K562 (cell line): ENCODE results near the gene CDYL. TPM values are rescaled to one million over a fixed set of nuclear protein-coding genes. Genes with fewer than 3 reads are reported as not detected.
A peak's percentile ranks its signal among the peaks of the same experiment; 100 is the strongest.

Source experiments
- ASH1L ChIP-seq: fragments of 450-650 bp; IDR thresholded peaks from 2 replicates; pipeline ENCODE4 v1.6.1; 2018; ENCODE audit warnings: borderline replicate concordance, mild to moderate bottlenecking, low read depth; ENCODE audit not compliant: partially characterized antibody
- ATF3 ChIP-seq, 2 experiments: fragments of 450-650 bp in 1 of 2; sonication (generic) in 1 of 2; formaldehyde crosslinking in 1 of 2; IDR thresholded peaks in 1 of 2; conservative IDR thresholded peaks in 1 of 2; 2 replicates each; pipeline versions ENCODE4 v1.6.1 to v1.8.1; 2016 to 2023; ENCODE audit warnings: mild to moderate bottlenecking in 2 of 2, moderate library complexity in 2 of 2, inconsistent platforms in 1 of 2, missing genetic modification reagents in 1 of 2
- CEBPB ChIP-seq: fragments of 450-650 bp; IDR thresholded peaks from 2 replicates; pipeline ENCODE4 v1.6.1; 2016; ENCODE audit warnings: missing genetic modification characterization, missing compliant biosample characterization
- CEBPG ChIP-seq, 3 experiments: fragments of 200-800 bp in 1 of 3; sonication (Bioruptor generic) in 1 of 3; sonication (generic) in 1 of 3; formaldehyde crosslinking in 1 of 3; IDR thresholded peaks in 2 of 3; conservative IDR thresholded peaks in 1 of 3; 2 replicates each; pipeline versions ENCODE4 v1.6.1 to v1.8.0; 2016 to 2022; ENCODE audit warnings: missing compliant biosample characterization in 2 of 3, missing genetic modification characterization in 2 of 3, mild to moderate bottlenecking in 1 of 3, missing genetic modification reagents in 1 of 3
- DACH1 ChIP-seq: fragments of 450-650 bp; IDR thresholded peaks from 2 replicates; pipeline ENCODE4 v1.6.1; 2018; ENCODE audit not compliant: partially characterized antibody
- FOXA1 ChIP-seq: fragments of 450-650 bp; IDR thresholded peaks from 2 replicates; pipeline ENCODE4 v1.6.1; 2016; ENCODE audit warnings: mild to moderate bottlenecking, borderline replicate concordance
- HDAC1 ChIP-seq, 2 experiments: fragments of 450-650 bp; IDR thresholded peaks; 2 replicates each; pipeline ENCODE4 v1.6.1; 2016 to 2017; ENCODE audit warnings: inconsistent platforms in 1 of 2, mild to moderate bottlenecking in 1 of 2, moderate library complexity in 1 of 2
- KAT7 ChIP-seq: sonication (generic); formaldehyde crosslinking; IDR thresholded peaks from 2 replicates; pipeline ENCODE4 v1.8.0; 2022; ENCODE audit warnings: missing genetic modification reagents, mild to moderate bottlenecking, borderline replicate concordance
- KDM1A ChIP-seq, 2 experiments: fragments of 450-650 bp; IDR thresholded peaks; 2 replicates each; pipeline ENCODE4 v1.6.1; 2016; ENCODE audit warnings: mild to moderate bottlenecking in 2 of 2
- MBD1 ChIP-seq: fragments of 250-450 bp; sonication (Bioruptor Pico); IDR thresholded peaks from 2 replicates; pipeline ENCODE4 v1.8.0; 2022; ENCODE audit warnings: inconsistent platforms
- MNT ChIP-seq, 2 experiments: fragments of 450-650 bp; conservative IDR thresholded peaks; 2 replicates each; pipeline ENCODE4 v1.6.1; 2017; ENCODE audit warnings: mild to moderate bottlenecking in 2 of 2, moderate library complexity in 2 of 2
- TCF7L2 ChIP-seq: fragments of 150-350 bp; IDR thresholded peaks from 2 replicates; pipeline ENCODE4 v1.6.1; 2016; ENCODE audit warnings: low read depth, mild to moderate bottlenecking, low read length, moderate library complexity
- TRIM28 ChIP-seq: fragments of 450-650 bp; IDR thresholded peaks from 2 replicates; pipeline ENCODE4 v1.6.1; 2017
- ZFP30 ChIP-seq: fragments of 250-450 bp; sonication (Bioruptor Pico); IDR thresholded peaks from 2 replicates; pipeline ENCODE4 v1.8.0; 2022; ENCODE audit warnings: moderate library complexity, mild to moderate bottlenecking, inconsistent platforms, borderline replicate concordance
- polyA plus RNA-seq, 8 experiments: library from polyadenylated mRNA; depleted of rRNA in 4 of 8; stranded (reverse) in 5 of 8; unstranded in 3 of 8; fragments of >200 nt; fragmentation: Nextera tagmentation in 2 of 8; fragmentation: Illumina TruSeq in 1 of 8; extraction: Ambion mirVana in 2 of 8; extraction: Trizol in 1 of 8; gene quantifications; 2 replicates each; pipeline versions ENCODE4 v1.2.1 to v1.2.3, GENCODE V29; 2011 to 2014; ENCODE audit warnings: inconsistent platforms in 1 of 8, missing spikeins in 1 of 8
- total RNA-seq, 7 experiments: library from RNA; depleted of rRNA in 6 of 7; stranded (reverse); fragments of >200 nt in 6 of 7; fragmentation: Illumina TruSeq in 2 of 7; extraction: Trizol in 2 of 7; gene quantifications; 2 replicates each; pipeline versions ENCODE4 v1.2.1 to v1.2.3, GENCODE V29; 2011 to 2021; ENCODE audit warnings: low replicate concordance in 1 of 7

Gene CDYL
- total and polyA plus RNA-seq, 9 of the 15 experiments (the other 6 are each of a cell fraction or from before 2014, with no cell fraction given), result 8.1 to 45.8 (median 40.8) TPM

GRCh38 chr6:4778086-4778485 is 1.9 kb downstream of the CDYL start (continued):
- TF ChIP-seq TCF7L2 (no peak), KAT7 (CRISPR knock-in tag) (no peak), MNT (conservative IDR thresholded peaks at IDR 0.05) (0 out of 4 replicates have a peak, but pooled peaks of 1 of the 2 experiments have one; percentile 5), KDM1A (IDR thresholded peaks at IDR 0.05) (0 out of 4 replicates have a peak, but pooled peaks of 1 of the 2 experiments have one; percentile 6), TRIM28 (peak; percentile 86), ATF3 (IDR thresholded peaks at IDR 0.05) (peak; percentile 21; the same call in 1 of the 2 replicates), ATF3 (CRISPR knock-in tag; conservative IDR thresholded peaks at IDR 0.05) (no peak), MBD1 (peak; percentile 68; the same call in 1 of the 2 replicates), CEBPB (peak; percentile 65; the same call in 1 of the 2 replicates), CEBPG (CRISPR knock-in tag; IDR thresholded peaks at IDR 0.05) (no peak), CEBPG (tag; conservative IDR thresholded peaks at IDR 0.05 in 1 of 2, IDR thresholded peaks at IDR 0.05 in 1 of 2) (peak; percentile 17 to 49; a peak in 2 of 4 replicates), DACH1 (no peak), FOXA1 (no peak), ASH1L (no peak), HDAC1 (IDR thresholded peaks at IDR 0.05) (no peak), ZFP30 (no peak)
